NCI-H446 treated with DMSO at 0.1 percent for 48 hours (cell line): ENCODE results near the gene DIP2A.
"Not testable (repeated sequence)": the region's sequence is repeated elsewhere in the genome, so short reads cannot be mapped to it uniquely, and the experiment has no call there.

Experiments
- DNase-seq: peaks from one replicate; lab custom pipeline; 2025; lab: John Stamatoyannopoulos, UW

Gene DIP2A

GRCh38 chr21:46482225-46482845, 23.6 kb downstream of the DIP2A start:
- DNase-seq, result no peak

DNA sequence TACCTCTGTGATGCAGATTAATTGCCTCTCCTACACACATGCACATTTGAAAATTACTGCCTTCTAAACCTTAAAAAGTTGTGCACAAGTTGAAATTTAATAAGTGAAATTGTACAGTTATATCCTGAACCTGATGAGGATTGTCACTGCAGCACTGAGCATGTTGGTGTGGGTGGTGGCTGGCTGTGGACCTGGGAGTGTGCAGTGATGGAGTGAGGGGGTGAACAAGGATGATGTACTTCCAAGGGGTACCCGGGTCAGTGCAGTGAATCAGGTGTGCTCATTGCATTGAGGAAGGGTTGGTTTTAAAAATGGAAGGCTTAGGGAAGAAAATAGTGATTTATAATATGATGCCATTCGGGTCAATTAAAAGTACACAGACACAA, 24.1 kb downstream of the DIP2A start:
- DNase-seq, result no peak

DNA sequence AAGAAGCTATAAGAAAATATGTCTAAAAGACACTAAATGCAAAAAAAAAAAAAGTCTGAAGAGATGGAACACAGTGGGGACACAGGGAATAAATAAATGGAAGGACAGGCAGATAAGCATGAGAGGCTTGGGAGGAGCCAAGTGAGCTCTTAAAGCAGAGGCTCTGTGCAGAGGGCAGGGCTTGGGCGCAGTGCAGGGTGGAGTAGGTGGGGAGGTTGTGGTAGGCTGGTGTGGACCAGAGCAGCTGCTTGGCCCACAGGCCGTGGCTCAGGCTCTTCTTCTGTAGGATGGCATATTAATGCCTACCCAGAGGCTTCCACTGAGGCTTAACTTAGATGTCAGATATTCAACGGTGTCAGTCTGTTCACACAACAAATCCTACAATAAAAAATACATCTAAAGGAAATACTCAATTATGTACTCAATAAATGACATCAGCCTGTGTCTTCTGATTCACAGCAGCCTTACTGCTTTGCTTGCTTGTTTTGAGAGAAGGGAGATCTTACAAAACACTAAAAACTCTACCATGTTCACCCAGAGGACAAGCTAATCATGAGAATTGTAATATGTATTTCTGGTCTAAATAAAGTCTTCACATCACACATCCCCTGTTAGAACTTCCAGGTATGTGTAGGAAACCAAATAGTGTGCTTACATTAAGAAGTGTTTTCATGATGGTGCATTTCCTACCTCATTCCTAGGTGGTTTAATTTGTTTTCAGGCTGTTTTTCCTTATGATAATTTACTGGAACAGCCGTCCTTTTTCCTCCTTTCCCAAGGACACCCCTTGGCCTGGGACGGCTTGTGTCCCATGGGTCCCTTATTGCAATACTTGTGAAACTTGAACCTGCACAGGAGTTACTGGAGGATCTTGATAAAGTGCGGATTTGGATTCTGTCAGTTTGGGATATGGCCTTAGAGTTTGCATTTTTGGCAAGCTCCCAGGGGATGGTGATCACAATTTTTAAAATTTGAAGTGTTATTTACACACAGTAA, 24.9 kb downstream of the DIP2A start:
- no peak for DNase-seq

GRCh38 chr21:46486481-46487126, 27.9 kb downstream of the DIP2A start:
- no peak for DNase-seq

DNA sequence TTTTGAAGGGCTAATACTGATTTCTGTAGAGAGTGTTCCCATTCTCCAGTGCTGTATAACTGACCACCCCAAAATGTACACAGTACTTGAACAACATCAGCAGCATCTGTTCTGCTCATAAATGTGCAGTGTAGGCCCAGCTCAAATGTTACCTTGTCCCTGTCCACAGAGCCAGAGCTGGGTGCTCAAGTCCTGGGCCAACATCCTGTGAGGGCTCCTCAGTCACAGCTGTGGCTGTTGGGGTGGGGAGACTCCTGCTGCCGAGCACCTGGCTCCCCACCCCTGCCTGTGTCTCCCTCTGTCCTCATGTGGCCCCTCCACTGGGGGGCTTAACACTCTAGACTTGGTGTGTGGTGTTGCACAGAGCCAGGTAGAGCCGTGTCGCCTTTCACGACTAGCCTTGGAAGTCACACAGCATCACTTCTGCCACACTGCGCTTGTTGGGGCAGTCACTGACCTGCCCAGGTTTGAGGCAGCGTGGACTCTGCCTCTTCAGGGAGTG, 30.5 kb downstream of the DIP2A start:
- DNase-seq, result no peak

GRCh38 chr21:46489800-46490199, 31.1 kb downstream of the DIP2A start:
- DNase-seq, result no peak

DNA sequence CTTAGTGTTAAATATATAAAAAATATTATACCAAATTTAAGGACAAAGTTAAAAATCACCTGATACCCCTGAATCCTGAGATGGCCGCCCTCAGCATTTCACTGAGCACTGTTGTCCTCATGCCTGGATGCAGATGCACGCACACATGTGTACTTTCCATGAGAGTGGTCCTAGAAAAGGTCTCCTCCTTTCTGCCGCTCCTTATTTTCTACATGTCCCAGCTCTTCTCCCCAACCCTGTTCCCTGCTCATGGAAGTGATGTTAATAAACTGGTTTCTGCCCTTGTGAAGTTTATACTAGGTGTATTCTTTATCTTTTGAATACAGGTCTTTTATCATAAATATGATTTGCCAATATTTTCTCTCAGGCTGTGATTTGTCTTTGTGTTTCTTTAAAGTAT, 32.9 kb downstream of the DIP2A start:
- no peak for DNase-seq

GRCh38 chr21:46492851-46493250, 34.2 kb downstream of the DIP2A start:
- DNase-seq, result no peak

DNA sequence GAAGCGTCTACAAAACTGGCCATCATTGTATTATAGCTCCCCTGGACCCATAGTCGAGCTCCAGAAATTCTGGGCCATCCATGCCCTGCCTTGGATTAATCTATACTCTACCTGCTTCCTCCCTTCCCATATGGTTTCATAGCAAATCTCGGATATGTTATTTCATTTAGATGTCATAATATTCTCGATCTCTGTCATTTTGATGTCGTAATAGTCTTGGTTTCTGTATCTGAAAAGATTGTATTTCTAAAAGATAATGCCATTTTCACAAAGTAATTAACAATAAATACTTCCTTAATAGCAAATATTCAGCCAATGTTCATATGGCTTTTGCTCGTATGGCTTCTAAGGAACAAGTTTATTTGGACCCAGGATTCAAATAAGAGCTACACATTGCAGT, 35.1 kb downstream of the DIP2A start:
- no peak for DNase-seq

DNA sequence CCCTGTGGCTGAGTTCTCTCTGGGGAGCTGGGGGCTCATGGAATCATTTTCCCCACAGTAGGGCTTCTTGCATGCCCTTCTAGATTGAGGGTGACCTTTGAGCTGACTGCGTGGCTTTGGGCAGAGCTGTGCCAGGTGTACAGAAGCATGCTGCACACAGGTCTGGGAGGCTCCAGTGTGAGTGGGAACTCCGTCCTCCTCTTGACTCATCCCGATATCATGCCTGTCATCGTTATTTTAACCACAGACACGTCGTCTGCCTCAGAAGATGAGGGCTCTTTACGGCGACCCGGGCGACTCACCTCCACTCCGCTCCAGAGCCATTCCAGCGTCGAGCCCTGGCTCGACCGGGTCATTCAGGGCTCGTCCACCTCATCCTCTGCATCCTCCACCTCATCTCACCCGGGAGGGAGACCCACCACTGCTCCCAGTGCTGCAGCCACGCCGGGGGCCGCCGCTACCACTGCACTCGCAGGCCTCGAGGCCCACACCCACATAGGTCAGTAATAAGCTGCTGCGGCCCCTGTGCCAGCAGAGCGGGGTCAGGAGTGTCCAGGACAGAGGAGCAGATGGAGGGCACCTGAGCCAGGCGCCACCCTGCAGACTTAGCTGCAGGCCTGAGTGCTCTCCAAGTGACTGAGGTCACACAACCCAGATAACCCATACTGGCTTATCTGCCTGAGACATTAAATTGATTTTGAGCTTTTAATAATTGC, 39.8 kb downstream of the DIP2A start:
- DNase-seq, result no peak

DNA sequence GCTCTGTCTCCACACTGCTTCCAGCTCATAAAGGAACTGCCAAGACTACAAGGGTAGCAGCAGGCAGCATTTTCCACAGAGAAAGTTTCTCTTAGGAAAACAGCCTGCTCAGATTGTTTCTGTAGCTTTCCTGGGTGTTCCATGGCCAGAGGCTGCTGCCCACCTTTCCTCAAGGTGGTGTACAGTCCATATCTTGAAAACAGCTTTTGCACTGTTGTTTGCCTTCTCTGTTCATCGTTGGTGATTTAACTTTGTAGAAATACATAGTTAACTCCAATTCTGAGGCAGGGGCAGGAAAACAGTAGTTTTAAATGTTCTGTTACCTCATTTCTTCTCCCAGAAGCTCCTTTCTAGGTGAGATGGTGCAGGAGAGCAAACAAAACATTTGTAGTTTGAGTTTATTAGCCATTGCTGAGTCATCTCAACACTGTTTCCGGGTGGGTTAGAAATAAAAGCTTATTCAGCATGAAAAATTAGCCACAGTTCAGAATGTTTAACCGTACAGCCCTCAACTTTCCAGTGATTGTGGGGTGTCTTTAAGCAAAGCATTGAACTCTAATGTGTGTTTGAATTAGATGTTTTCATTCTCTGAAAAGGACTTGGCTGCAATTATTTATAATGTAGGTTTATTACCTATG, 41.7 kb downstream of the DIP2A start:
- no peak for DNase-seq

DNA sequence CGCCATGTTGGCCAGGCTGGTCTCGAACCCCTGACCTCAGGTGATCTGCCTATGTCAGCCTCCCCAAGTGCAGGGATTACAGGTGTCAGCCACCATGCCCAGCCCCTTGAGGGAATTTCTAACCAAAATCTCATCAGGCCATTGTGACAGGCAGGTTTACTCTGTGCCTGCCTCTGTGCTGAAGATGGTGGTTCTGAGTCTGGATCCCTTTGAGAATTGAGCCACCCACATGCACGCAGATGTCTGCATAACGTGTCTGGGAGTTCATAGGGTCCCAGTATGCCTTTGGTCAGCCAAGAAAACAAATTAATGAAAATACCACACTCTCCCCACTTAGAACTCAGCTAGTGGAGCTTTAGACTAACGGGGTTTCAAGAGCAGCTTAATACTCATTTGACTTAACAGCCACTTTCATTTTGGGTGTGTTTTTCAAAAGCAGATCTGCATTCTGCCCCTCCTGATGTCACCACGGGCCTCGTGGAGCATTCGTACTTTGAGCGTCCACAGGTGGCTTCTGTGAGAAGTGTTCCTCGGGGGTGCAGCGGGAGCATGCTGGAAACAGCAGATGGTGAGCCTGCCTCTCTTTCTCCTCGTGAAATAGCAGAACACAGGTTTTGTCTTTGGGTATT, 45.3 kb downstream of the DIP2A start:
- DNase-seq, result no peak

DNA sequence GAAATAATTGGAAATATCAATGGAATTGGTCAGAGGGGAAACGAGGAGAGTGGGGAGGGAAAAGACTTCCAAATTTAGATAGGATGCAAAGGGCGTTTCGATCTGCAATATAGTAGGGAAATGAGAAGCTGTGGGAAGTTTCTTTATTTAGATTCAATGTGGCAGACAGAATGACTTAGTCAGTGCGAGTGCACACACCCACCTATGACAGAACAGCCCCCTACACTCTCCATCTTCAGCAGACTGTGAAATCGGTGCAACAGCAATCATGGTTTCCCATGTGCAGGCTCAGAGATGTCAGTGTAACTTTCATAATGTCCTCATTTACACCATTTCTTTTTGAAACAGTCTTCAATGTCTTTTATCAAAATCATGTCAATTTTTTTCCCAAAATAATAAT, 46.0 kb downstream of the DIP2A start:
- no peak for DNase-seq

DNA sequence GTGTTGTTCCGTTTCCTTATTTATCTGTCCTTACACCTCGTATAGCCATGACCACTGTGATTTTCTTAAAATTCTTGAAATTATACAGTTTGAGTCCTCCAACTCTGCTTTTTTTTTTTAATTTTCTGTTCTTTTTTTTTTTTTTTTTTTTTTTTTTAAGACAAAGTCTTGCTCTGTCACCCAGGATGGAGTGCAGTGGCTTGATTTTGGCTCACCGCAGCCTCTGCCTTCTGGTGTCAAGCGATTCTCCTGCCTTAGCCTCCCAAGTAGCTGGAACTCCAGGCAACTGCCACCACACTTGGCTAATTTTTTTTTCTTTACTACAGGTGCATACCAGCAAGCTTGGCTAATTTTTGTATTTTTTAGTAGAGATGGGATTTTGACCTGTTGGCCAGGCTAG, 48.9 kb downstream of the DIP2A start:
- DNase-seq, result no peak

- DNase-seq, result no peak
Measured at GRCh38 chr21:46509741-46510502, 51.2 kb downstream of the DIP2A start.

DNA sequence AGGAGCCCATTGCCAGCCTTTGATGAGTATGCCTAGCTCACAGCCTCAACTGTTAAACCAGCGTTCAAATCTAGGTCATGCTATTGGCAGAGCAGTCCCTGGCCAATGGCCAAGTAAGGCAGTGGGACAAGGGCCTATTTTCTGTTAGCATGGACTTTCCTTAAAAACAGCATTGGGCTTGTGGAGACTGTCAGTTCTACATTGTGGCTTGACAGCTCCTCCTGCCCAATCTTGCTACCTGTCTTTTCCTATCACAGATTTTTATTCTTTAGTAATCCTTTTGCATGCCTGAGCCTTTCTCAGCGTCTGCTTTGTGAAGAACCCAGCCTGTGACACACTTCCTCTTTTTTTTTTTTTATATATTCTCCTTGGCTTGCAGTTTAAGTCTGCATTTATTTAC, 56.4 kb downstream of the DIP2A start:
- peak; percentile 12 for DNase-seq

GRCh38 chr21:46516068-46516467, 57.4 kb downstream of the DIP2A start:
- no peak for DNase-seq

DNA sequence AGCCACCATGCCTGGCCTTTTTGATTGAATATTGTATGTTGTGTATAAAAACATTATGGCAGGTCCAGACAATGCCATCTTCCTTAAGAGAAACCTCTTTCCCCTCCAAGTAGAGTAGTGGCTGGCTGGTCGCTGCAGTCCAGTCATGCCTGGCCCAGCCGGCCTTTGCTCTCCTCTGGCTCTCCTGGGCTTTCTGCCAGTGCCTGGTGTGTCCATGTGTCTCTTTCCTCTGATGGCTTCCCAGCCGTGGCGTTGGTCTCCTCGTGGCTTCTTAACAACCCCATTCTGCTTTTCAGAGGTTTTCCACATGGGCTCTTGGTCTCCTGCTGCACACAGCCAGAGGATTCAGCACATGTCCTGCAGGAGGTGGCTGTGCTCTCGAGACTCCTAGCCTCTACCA, 58.7 kb downstream of the DIP2A start:
- no peak for DNase-seq

- DNase-seq, result no peak
Measured at GRCh38 chr21:46518983-46519583, 60.4 kb downstream of the DIP2A start.

GRCh38 chr21:46527393-46527792, 68.7 kb downstream of the DIP2A start:
- DNase-seq, result not testable (repeated sequence)
